Germinal center (tissue), 1 donor: ENCODE data around the gene RNU5D-1.
"Not testable (repeated sequence)": the region's sequence is repeated elsewhere in the genome, so short reads cannot be mapped to it uniquely, and the experiment has no call there.

Experiments
- DNase-seq: peaks from one replicate; pipeline ENCODE4 v3.0.0; 2012; ENCODE audit warnings: mixed read lengths, low spot score

RNU5D-1 gene

DNA sequence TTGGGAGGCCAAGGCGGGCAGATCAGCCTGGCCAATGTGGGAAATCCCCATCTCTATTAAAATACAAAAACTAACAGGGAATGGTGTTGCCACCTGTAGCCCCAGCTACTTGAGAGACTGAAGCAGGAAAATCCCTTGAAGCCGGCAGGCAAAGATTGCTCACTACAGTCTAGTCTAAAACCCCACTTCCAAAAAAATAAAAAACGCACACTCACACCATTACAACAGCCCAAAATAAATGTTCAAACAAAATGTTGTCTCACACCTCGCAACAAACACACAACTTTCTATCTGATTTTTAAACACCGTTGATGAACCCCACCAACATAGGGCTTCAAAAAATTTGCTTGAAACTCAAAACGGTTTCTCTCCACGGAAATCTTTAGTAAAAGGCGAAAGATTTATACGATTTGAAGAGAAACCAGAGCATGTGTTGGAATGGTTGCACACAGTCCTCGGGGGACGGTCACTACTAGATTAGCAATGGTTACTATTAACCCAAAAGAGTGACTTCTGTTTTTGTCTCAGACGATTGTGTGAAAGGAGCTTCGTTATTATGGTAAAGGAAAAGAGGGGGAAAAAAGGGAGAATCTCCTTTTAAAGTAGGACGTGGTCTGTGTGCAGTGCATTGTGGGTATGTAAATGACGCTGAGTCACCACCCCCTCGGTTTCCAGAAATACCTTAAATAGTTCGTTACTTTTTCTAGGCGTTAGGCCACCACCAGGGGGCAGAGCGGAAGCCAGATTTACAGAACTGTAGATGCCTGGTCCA, at the start of gene RNU5D-1:
Gene RNU5D-1, minus strand, starts transcription at position 430 of the 772 bp plus-strand sequence.
- peak; percentile 88 for DNase-seq

GRCh38 chr1:44780583-44781121, 49.7 kb upstream of the RNU5D-1 start:
- DNase-seq: no peak

- no peak for DNase-seq
Observed at GRCh38 chr1:44778705-44779576, 48.0 kb upstream of the RNU5D-1 start.

- DNase-seq: no peak
Observed at GRCh38 chr1:44777969-44778635, 47.1 kb upstream of the RNU5D-1 start.

DNA sequence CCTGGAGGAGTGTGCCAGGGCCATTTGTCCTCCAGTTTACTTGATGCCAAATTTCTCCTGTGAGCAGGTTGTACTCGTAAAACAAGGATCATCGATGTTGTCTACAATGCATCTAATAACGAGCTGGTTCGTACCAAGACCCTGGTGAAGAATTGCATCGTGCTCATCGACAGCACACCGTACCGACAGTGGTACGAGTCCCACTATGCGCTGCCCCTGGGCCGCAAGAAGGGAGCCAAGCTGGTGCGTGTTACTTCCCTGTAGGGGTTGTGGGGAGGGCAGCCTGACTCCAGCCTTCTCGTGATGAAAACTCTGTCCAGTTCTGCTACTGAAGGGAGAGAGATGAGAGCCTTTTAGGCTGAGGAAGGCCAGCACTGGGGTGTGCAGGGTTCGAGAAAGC, 46.6 kb upstream of the RNU5D-1 start:
- no peak for DNase-seq

DNA sequence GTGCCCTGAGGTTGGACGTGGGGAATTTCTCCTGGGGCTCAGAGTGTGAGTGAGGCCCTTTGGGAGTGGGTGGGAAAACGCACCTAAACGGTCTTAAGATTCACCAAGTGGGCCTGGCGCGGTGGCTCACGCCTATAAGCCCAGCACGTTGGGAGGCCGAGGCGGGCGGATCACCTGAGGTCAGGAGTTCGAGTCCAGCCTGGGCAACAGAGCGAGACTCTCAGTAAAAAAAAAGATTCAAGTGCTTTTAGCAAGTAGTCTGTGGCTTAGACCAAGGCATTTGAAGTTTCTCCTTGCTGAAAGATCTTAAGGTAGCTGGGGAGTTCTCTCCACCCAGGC, 45.7 kb upstream of the RNU5D-1 start:
- no peak for DNase-seq

- peak; percentile 46 for DNase-seq
Observed at GRCh38 chr1:44775930-44776729, 45.2 kb upstream of the RNU5D-1 start.

- peak; percentile 80 for DNase-seq
Observed at GRCh38 chr1:44775078-44775929, 44.3 kb upstream of the RNU5D-1 start, which contains the start of gene RPS8. Gene RPS8, plus strand, starts transcription at chr1:44775540. Its CDS starts 57 bp downstream, at chr1:44775597.

DNA sequence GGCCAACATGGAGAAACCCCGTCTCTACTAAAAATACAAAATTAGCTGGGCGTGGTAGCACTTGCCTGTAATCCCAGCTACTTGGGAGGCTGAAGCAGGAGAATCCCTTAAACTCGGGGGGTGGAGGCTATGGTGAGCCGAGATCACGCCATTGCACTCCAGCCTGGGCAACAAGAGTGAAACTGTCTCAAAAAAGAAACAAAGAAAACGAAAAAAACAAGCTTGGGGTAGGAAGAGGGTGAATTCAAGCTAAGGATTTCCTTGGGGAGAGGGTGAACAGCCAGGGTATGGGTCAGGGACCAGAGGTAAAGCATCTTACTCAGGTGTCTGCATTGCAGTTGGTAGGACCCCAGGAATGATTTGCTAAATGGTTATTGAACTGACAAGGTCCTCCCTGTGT, 35.5 kb upstream of the RNU5D-1 start:
- not testable (repeated sequence) for DNase-seq

GRCh38 chr1:44760876-44761275, 29.9 kb upstream of the RNU5D-1 start:
- DNase-seq: no peak

- no peak for DNase-seq
Observed at GRCh38 chr1:44759077-44759476, 28.1 kb upstream of the RNU5D-1 start.

- no peak for DNase-seq
Observed at GRCh38 chr1:44757420-44757819, 26.4 kb upstream of the RNU5D-1 start.

- no peak for DNase-seq
Observed at GRCh38 chr1:44747878-44748277, 16.9 kb upstream of the RNU5D-1 start.

DNA sequence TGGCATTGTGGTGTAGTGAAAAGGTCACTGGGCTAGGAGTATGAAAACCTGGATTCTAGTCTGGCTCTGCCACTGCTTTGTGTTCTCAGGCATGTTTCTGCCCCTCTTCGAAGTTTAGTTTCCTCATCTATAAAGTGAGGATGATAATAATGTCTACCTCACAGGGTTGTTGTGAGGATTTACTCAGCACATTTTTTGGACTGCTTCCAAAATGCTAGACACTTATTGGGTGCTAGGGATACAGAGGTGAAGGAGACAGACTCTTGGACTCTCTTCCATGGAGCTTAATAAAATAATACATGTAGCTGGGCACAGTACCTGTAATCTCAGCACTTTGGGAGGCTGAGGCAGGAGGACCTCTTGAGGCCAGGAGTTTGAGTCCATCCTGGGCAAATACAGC, 12.2 kb upstream of the RNU5D-1 start:
- no peak for DNase-seq

GRCh38 chr1:44740179-44740617, 9.2 kb upstream of the RNU5D-1 start:
- no peak for DNase-seq

DNA sequence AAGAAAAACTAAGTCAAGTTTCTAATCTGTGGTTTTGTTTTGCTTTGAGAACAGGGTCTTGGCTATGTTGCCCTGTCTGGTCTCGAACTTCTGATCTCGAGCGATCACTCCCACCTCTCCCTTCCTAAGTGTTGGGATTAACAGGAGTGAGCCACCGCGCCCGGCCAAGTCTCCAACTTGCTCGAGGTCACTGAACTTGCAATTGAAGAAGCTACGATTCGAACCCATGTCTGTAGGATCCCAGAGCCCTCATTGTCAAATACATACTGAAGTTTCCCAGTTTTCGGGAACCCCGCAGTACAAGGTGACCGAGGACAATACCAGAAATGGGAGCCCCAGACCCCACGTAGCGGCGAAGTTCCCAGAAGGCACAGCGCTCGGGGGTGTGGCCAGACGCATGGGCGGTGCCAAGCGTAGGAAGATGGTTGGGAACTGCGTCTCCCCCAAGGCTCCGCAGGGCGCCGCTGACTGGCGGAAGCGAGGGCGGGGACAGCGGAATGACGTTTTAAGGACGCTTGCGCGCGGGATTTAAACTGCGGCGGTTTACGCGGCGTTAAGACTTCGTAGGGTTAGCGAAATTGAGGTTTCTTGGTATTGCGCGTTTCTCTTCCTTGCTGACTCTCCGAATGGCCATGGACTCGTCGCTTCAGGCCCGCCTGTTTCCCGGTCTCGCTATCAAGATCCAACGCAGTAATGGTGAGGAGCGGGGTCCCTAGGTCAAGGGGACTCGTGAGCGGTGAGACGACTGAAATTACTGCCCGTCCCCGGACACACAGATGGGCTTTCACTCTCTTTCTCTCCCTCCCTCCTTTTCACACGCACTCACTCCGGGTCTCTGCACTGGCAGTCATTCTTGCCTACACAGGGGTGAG, 8.6 kb upstream of the RNU5D-1 start, which contains the start of gene KIF2C:
Gene KIF2C, plus strand, starts transcription at position 531 of the 872 bp plus-strand sequence. Its CDS starts 96 bp downstream, at position 627.
- peak; percentile 97 for DNase-seq

DNA sequence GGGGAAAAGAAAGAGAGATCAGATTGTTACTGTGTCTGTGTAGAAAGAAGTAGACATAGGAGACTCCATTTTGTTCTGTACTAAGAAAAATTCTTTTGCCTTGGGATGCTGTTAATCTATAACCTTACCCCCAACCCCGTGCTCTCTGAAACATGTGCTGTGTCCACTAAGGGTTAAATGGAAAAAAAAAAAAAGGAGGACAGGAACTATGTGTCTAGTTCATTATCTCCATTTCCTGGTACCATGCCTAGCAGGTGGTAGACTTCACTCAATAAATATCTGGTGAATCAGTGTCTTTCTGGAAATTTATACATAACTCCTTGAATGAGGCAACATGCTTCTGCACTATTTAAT, 8.0 kb upstream of the RNU5D-1 start:
- DNase-seq: not testable (repeated sequence)

- no peak for DNase-seq
Observed at GRCh38 chr1:44735992-44736391, 5.0 kb upstream of the RNU5D-1 start.

DNA sequence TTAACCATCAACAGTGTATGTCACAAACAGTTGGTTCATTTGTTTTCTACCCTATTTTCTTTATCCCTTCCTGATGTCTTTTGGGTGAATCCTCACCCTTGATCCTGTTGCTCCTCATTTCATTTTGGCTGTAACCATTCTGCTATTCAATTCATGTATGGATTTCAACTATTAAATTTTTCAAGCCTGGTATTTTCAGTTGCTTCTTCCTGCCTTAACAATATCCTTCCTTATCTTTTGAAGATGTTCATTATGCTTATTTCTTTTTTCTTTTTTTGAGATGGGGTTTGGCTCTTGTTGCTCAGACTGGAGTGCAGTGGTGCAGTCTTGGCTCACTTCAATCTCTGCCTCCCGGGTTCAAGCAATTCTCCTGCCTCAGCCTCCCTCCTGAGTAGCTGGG, 2.8 kb upstream of the RNU5D-1 start:
- DNase-seq: no peak
